H1 (cell line): ENCODE data around the gene COL8A1. TPM values are rescaled to one million over a fixed set of nuclear protein-coding genes. Genes with fewer than 3 reads are reported as not detected.

Source experiments
- CTCF ChIA-PET: fragments of 300-600 bp; sonication (Branson Sonifier 250); formaldehyde crosslinking; loops from one replicate; lab custom pipeline; 2021; ENCODE audit not compliant: partially characterized antibody; lab: Charles Lee
- POLR2A ChIA-PET: fragments of 300-600 bp; sonication (Branson Sonifier 250); formaldehyde crosslinking; loops from one replicate; lab custom pipeline; 2021; ENCODE audit warnings: inconsistent platforms; ENCODE audit not compliant: partially characterized antibody; lab: Charles Lee
- DNase-seq, 2 experiments: peaks; one replicate each; pipeline versions ENCODE4 v3.0.0 to v3.0.0-alpha.2; 2010 to 2022; ENCODE audit warnings: low spot score in 2 of 2, low read depth in 1 of 2, mixed read lengths in 1 of 2
- FAIRE-seq: peaks from 2 replicates; lab custom pipeline; 2011; peaks lifted over from hg19 to GRCh38; lab: Jason Lieb, UNC
- H2AFZ ChIP-seq: 2 replicates; pipeline ENCODE4 v1.8.1; 2012; ENCODE audit warnings: low read length, inconsistent platforms
- H2AK5ac ChIP-seq: 2 replicates; pipeline ENCODE4 v1.6.1; 2013; ENCODE audit warnings: low read depth, low read length
- H2BK120ac ChIP-seq: replicated peaks from 2 replicates; pipeline ENCODE3; 2013; ENCODE audit warnings: low read depth, low read length, inconsistent platforms
- H2BK12ac ChIP-seq: 2 replicates; pipeline ENCODE4 v1.6.1; 2013; ENCODE audit warnings: low read depth, low read length
- H2BK15ac ChIP-seq: 2 replicates; pipeline ENCODE4 v1.6.1; 2013; ENCODE audit warnings: low read length
- H2BK20ac ChIP-seq: 2 replicates; pipeline ENCODE4 v1.6.1; 2013; ENCODE audit warnings: low read length
- H2BK5ac ChIP-seq: 2 replicates; pipeline ENCODE4 v1.6.1; 2013; ENCODE audit warnings: low read depth, low read length
- H3K14ac ChIP-seq: 2 replicates; pipeline ENCODE4 v1.6.1; 2013; ENCODE audit warnings: inconsistent platforms; ENCODE audit not compliant: insufficient read length
- H3K18ac ChIP-seq: 2 replicates; pipeline ENCODE4 v1.6.1; 2013; ENCODE audit warnings: low read length; ENCODE audit errors: extremely low read depth
- H3K23ac ChIP-seq: 2 replicates; pipeline ENCODE4 v1.6.1; 2013; ENCODE audit warnings: inconsistent platforms; ENCODE audit not compliant: insufficient read length
- H3K23me2 ChIP-seq: 2 replicates; pipeline ENCODE4 v1.6.1; 2013; ENCODE audit warnings: low read depth, low read length
- H3K27ac ChIP-seq: 2 replicates; pipeline ENCODE4 v1.6.1; 2011; ENCODE audit warnings: low read depth, low read length, inconsistent platforms
- H3K27me3 ChIP-seq, 4 experiments: replicated peaks in 1 of 4; 1 replicate in 1 of 4; 2 replicates in 3 of 4; pipeline versions ENCODE4 v1.6.1 to v1.8.1; 2011 to 2013; ENCODE audit warnings: low read length in 3 of 4, mild to moderate bottlenecking in 3 of 4, inconsistent platforms in 2 of 4, mixed read lengths in 2 of 4, moderate library complexity in 1 of 4; ENCODE audit not compliant: control insufficient read depth in 3 of 4, insufficient read depth in 3 of 4; ENCODE audit errors: extremely low read depth in 1 of 4
- H3K36me3 ChIP-seq, 4 experiments: 2 replicates each; pipeline versions ENCODE4 v1.6.1 to v1.8.1; 2011 to 2013; ENCODE audit warnings: mild to moderate bottlenecking in 4 of 4, low read length in 3 of 4, moderate library complexity in 2 of 4, control low read depth in 1 of 4, inconsistent platforms in 1 of 4; ENCODE audit not compliant: insufficient read depth in 4 of 4, control insufficient read depth in 2 of 4
- H3K4ac ChIP-seq: replicated peaks from 2 replicates; pipeline ENCODE3; 2013; ENCODE audit warnings: low read length, low read depth, mixed read lengths, inconsistent platforms; ENCODE audit not compliant: insufficient read length
- H3K4me1 ChIP-seq, 4 experiments: replicated peaks in 1 of 4; 1 replicate in 1 of 4; 2 replicates in 3 of 4; pipeline versions ENCODE4 v1.6.1 to v1.8.1; 2011 to 2013; ENCODE audit warnings: low read length in 3 of 4, inconsistent platforms in 2 of 4, mixed read lengths in 1 of 4; ENCODE audit not compliant: insufficient read depth in 4 of 4, control insufficient read depth in 3 of 4
- H3K4me2 ChIP-seq, 2 experiments: 2 replicates each; pipeline versions ENCODE4 v1.6.1 to v1.8.1; 2011 to 2013; ENCODE audit warnings: low read depth in 2 of 2, low read length in 2 of 2, control low read depth in 1 of 2, inconsistent platforms in 1 of 2, mild to moderate bottlenecking in 1 of 2; ENCODE audit not compliant: insufficient read depth in 1 of 2
- H3K4me3 ChIP-seq, 4 experiments: fragments of 200-600, 300-600 bp in 1 of 4; sonication (generic), shearing (Covaris generic), sonication (Bioruptor Twin) in 1 of 4; 2 replicates each; pipeline versions ENCODE4 v1.5.1 to v1.8.1; 2011 to 2016; ENCODE audit warnings: low read length in 4 of 4, low read depth in 3 of 4, control low read depth in 2 of 4, inconsistent platforms in 2 of 4, mild to moderate bottlenecking in 2 of 4, mixed read lengths in 1 of 4, moderate library complexity in 1 of 4; ENCODE audit not compliant: insufficient read depth in 2 of 4; ENCODE audit errors: extremely low read depth in 1 of 4
- H3K56ac ChIP-seq: replicated peaks from 2 replicates; pipeline ENCODE3; 2013; ENCODE audit warnings: low read depth, mild to moderate bottlenecking, mixed read lengths, low read length, inconsistent platforms; ENCODE audit not compliant: insufficient read length
- H3K79me1 ChIP-seq: 2 replicates; pipeline ENCODE4 v1.6.1; 2013; ENCODE audit warnings: low read depth, low read length, control low read depth
- H3K79me2 ChIP-seq, 2 experiments: 2 replicates each; pipeline versions ENCODE4 v1.6.1 to v1.8.1; 2012 to 2013; ENCODE audit warnings: low read length in 2 of 2, mild to moderate bottlenecking in 2 of 2, inconsistent platforms in 1 of 2; ENCODE audit not compliant: insufficient read depth in 2 of 2, control insufficient read depth in 1 of 2
- H3K9ac ChIP-seq, 4 experiments: replicated peaks in 1 of 4; 1 replicate in 1 of 4; 2 replicates in 3 of 4; pipeline versions ENCODE4 v1.6.1 to v1.8.1; 2011 to 2013; ENCODE audit warnings: low read depth in 3 of 4, low read length in 3 of 4, control low read depth in 2 of 4, mild to moderate bottlenecking in 2 of 4, moderate library complexity in 2 of 4, inconsistent platforms in 1 of 4; ENCODE audit errors: extremely low read depth in 1 of 4
- H3K9me3 ChIP-seq, 2 experiments: 2 replicates each; pipeline versions ENCODE4 v1.6.1 to v1.8.1; 2012 to 2013; ENCODE audit warnings: mild to moderate bottlenecking in 2 of 2, moderate library complexity in 2 of 2, control low read depth in 1 of 2, inconsistent platforms in 1 of 2, low read depth in 1 of 2, low read length in 1 of 2, mixed read lengths in 1 of 2; ENCODE audit not compliant: insufficient read depth in 2 of 2
- H4K20me1 ChIP-seq, 2 experiments: replicated peaks in 1 of 2; 2 replicates each; pipeline versions ENCODE3 to v1.8.1; 2011 to 2013; ENCODE audit warnings: inconsistent platforms in 2 of 2, low read length in 2 of 2, mild to moderate bottlenecking in 1 of 2; ENCODE audit not compliant: insufficient read depth in 2 of 2, control insufficient read depth in 1 of 2
- H4K5ac ChIP-seq: 2 replicates; pipeline ENCODE4 v1.6.1; 2013; ENCODE audit warnings: low read length, low read depth, mixed read lengths, inconsistent platforms; ENCODE audit not compliant: insufficient read length
- H4K8ac ChIP-seq: 2 replicates; pipeline ENCODE4 v1.8.0; 2013; ENCODE audit warnings: mild to moderate bottlenecking, moderate library complexity, low read length, inconsistent platforms; ENCODE audit not compliant: insufficient read depth; ENCODE audit errors: extremely low read depth
- H4K91ac ChIP-seq: replicated peaks from 2 replicates; pipeline ENCODE3; 2013; ENCODE audit warnings: low read length, mixed read lengths, inconsistent platforms; ENCODE audit not compliant: insufficient read length
- BRCA1 ChIP-seq: IDR thresholded peaks from 2 replicates; pipeline ENCODE4 v1.6.1; 2012; ENCODE audit warnings: low read depth, low read length, improper control_type of control experiment
- CBX5 ChIP-seq: fragments of 300-800, 300-1000 bp; sonication (generic); IDR thresholded peaks from 2 replicates; pipeline ENCODE4 v1.7.1; 2016; ENCODE audit warnings: antibody characterized with exemption, low read length, low read depth
- CEBPB ChIP-seq: IDR thresholded peaks from 2 replicates; pipeline ENCODE4 v1.6.1; 2012; ENCODE audit warnings: low read depth, low read length
- CREB1 ChIP-seq: IDR thresholded peaks from 2 replicates; pipeline ENCODE4 v1.6.1; 2012; ENCODE audit warnings: inconsistent platforms
- E2F6 ChIP-seq: IDR thresholded peaks from 2 replicates; pipeline ENCODE4 v1.6.1; 2012; ENCODE audit warnings: inconsistent platforms
- EGR1 ChIP-seq: IDR thresholded peaks from 2 replicates; pipeline ENCODE4 v1.6.1; 2011; ENCODE audit warnings: low read depth, low read length, borderline replicate concordance
- EP300 ChIP-seq, 2 experiments: IDR thresholded peaks; 1 replicate in 1 of 2; 2 replicates in 1 of 2; pipeline ENCODE4 v1.6.1; 2011 to 2012; ENCODE audit warnings: low read depth in 2 of 2, low read length in 2 of 2, mild to moderate bottlenecking in 2 of 2, borderline replicate concordance in 1 of 2, inconsistent platforms in 1 of 2, moderate library complexity in 1 of 2
- POLR2A ChIP-seq, 2 experiments: IDR thresholded peaks; 1 replicate in 1 of 2; 2 replicates in 1 of 2; pipeline ENCODE4 v1.6.1; 2011; ENCODE audit warnings: low read depth in 2 of 2, low read length in 2 of 2, mild to moderate bottlenecking in 2 of 2; ENCODE audit errors: control extremely low read depth in 1 of 2
- RAD21 ChIP-seq, 2 experiments: IDR thresholded peaks in 1 of 2; conservative IDR thresholded peaks in 1 of 2; 2 replicates each; pipeline ENCODE4 v1.6.1; 2011; ENCODE audit warnings: low read depth in 2 of 2, low read length in 2 of 2, improper control_type of control experiment in 1 of 2, inconsistent platforms in 1 of 2, mild to moderate bottlenecking in 1 of 2, moderate library complexity in 1 of 2
- RBBP5 ChIP-seq: IDR thresholded peaks from 2 replicates; pipeline ENCODE4 v1.7.1; 2012; ENCODE audit warnings: low read depth, mild to moderate bottlenecking, inconsistent platforms, low read length, moderate library complexity, borderline replicate concordance
- RFX5 ChIP-seq: IDR thresholded peaks from 2 replicates; pipeline ENCODE4 v1.6.1; 2011; ENCODE audit warnings: low read depth, low read length, improper control_type of control experiment, borderline replicate concordance
- SIN3A ChIP-seq, 2 experiments: IDR thresholded peaks in 1 of 2; conservative IDR thresholded peaks in 1 of 2; 2 replicates each; pipeline ENCODE4 v1.6.1; 2011 to 2012; ENCODE audit warnings: low read length in 2 of 2, improper control_type of control experiment in 1 of 2, low read depth in 1 of 2, mild to moderate bottlenecking in 1 of 2
- SRF ChIP-seq: IDR thresholded peaks from 2 replicates; pipeline ENCODE4 v1.6.1; 2011; ENCODE audit warnings: mild to moderate bottlenecking, low read depth, low read length, moderate library complexity
- ZNF274 ChIP-seq: IDR thresholded peaks from 2 replicates; pipeline ENCODE4 v1.7.0; 2012; ENCODE audit warnings: low read length, borderline replicate concordance; ENCODE audit errors: extremely low read depth
- polyA plus RNA-seq, 7 experiments: library from polyadenylated mRNA; depleted of rRNA in 3 of 7; stranded (reverse) in 5 of 7; unstranded in 2 of 7; fragments of >200 nt in 5 of 7; fragments of 200-250 nt in 2 of 7; gene quantifications; 1 replicate in 5 of 7; 2 replicates in 1 of 7; 4 replicates in 1 of 7; pipeline versions ENCODE4 v1.2.1 to v1.2.3, GENCODE V29; 2011 to 2013; ENCODE audit warnings: missing spikeins in 2 of 7, mixed read lengths in 2 of 7
- total RNA-seq: library from RNA; stranded (reverse); fragmentation: NEBNext Ultra II Directional; extraction: Animal tissue kit (Norgen Biotek cat#: 25700); gene quantifications from 2 replicates; pipeline ENCODE4 v1.2.1, GENCODE V29; 2021

Gene COL8A1
- total and polyA plus RNA-seq, 2 of the 8 experiments (the other 6 are each of a cell fraction or from before 2014, with no cell fraction given), result 0.21 to 1.2 TPM

GRCh38 chr3:99644017-99644416, 5.6 kb downstream of the COL8A1 start:
- H2BK15ac ChIP-seq, result no peak overlapping the region
- H2BK5ac ChIP-seq, result no peak overlapping the region
- no peak overlapping the region for H3K4me3 ChIP-seq
- H3K4me2 ChIP-seq, result no peak overlapping the region
- no peak overlapping the region for H3K27ac ChIP-seq
- no peak overlapping the region for H4K5ac ChIP-seq
- H3K18ac ChIP-seq, result no peak overlapping the region
- no peaks in the 10 kb centered on the region for H4K20me1 ChIP-seq
- H3K56ac ChIP-seq, result no peak overlapping the region
- H3K4ac ChIP-seq, result no peak overlapping the region
- no peak overlapping the region for H3K9ac ChIP-seq
- ChIA-PET POLR2A (no interaction called here), CTCF (interaction anchor here (0.6 to 6.9 kb wide), 21 partner anchors 7 to 529 kb away, joined by 3 to 49 read pairs (median 5); partner anchors contain the start of gene COL8A1)
- no peaks in the 10 kb centered on the region for H3K79me2 ChIP-seq
- H3K27me3 ChIP-seq, result peaks cover 0 to 7% (median 6%) of the 10 kb centered on the region in 4 experiments; a peak in 6 of 7 replicates
- H2AFZ ChIP-seq, result no peak overlapping the region
- H4K8ac ChIP-seq, result no peak overlapping the region
- no peak overlapping the region for H2BK20ac ChIP-seq
- no peak overlapping the region for H4K91ac ChIP-seq
- H3K23ac ChIP-seq, result no peak overlapping the region
- H3K79me1 ChIP-seq, result no peaks in the 10 kb centered on the region
- H3K4me1 ChIP-seq, result peaks cover 0 to 4% (median 2%) of the 10 kb centered on the region in 4 experiments; a peak in 1 of 7 replicates
- no peak overlapping the region for H2BK12ac ChIP-seq
- H2BK120ac ChIP-seq, result no peak overlapping the region
- H2AK5ac ChIP-seq, result no peak overlapping the region
- DNase-seq (no peak), FAIRE-seq (no peak)
- no peaks in the 10 kb centered on the region for H3K9me3 ChIP-seq
- no peaks in the 10 kb centered on the region for H3K23me2 ChIP-seq
- H3K36me3 ChIP-seq, result no peaks in the 10 kb centered on the region
- H3K14ac ChIP-seq, result no peak overlapping the region
- no peak for TF ChIP-seq RAD21 (IDR thresholded peaks at IDR 0.05 in 1 of 2, conservative IDR thresholded peaks at IDR 0.05 in 1 of 2; ENCODE audit: low read depth in 2 of 2, low read length in 2 of 2)
- TF ChIP-seq EGR1, result no peak
- no peak for TF ChIP-seq CREB1
- TF ChIP-seq POLR2A (IDR thresholded peaks at IDR 0.05; ENCODE audit: control extremely low read depth in 1 of 2, low read depth in 2 of 2, low read length in 2 of 2), result no peak
- no peak for TF ChIP-seq BRCA1
- no peak for TF ChIP-seq CBX5
- no peak for TF ChIP-seq EP300 (IDR thresholded peaks at IDR 0.05; ENCODE audit: borderline replicate concordance in 1 of 2, low read depth in 2 of 2, low read length in 2 of 2)
- no peak for TF ChIP-seq RBBP5
- no peak for TF ChIP-seq SIN3A (conservative IDR thresholded peaks at IDR 0.05 in 1 of 2, IDR thresholded peaks at IDR 0.05 in 1 of 2; ENCODE audit: low read depth in 1 of 2, low read length in 2 of 2)
- TF ChIP-seq SRF, result no peak
- no peak for TF ChIP-seq CEBPB
- no peak for TF ChIP-seq RFX5
- TF ChIP-seq E2F6, result no peak
- no peak for TF ChIP-seq ZNF274
